Activated B cell treated with CpG ODN at 0.5 μM for 24 hours (primary cell): ENCODE measurements around the gene SLCO2A1. TPM values are rescaled to one million over a fixed set of nuclear protein-coding genes. Genes with fewer than 3 reads are reported as not detected.

Experiments
- ATAC-seq: fragments of 200-7000 bp; cut with Tn5 transposase; one replicate; pipeline ENCODE4 v1.10.0; 2021; ENCODE audit warnings: low read depth, mild to moderate bottlenecking, moderate library complexity
- CTCF ChIA-PET: fragments of 350-600 bp; sonication (Branson Sonifier 250); formaldehyde crosslinking; loops from one replicate; lab custom pipeline; 2021; ENCODE audit warnings: antibody characterized with exemption; lab: Charles Lee
- POLR2A ChIA-PET: fragments of 350-600 bp; sonication (Branson Sonifier 250); formaldehyde crosslinking; loops from one replicate; lab custom pipeline; 2021; ENCODE audit warnings: antibody characterized with exemption; lab: Charles Lee
- DNase-seq: peaks from one replicate; pipeline ENCODE4 v3.0.0; 2022
- H3K27ac Mint-ChIP-seq: one replicate; pipeline ENCODE4 v1.8.0; 2020; ENCODE audit warnings: mixed read lengths
- H3K27me3 Mint-ChIP-seq: one replicate; pipeline ENCODE4 v1.8.0; 2021; ENCODE audit warnings: mixed read lengths
- H3K36me3 Mint-ChIP-seq: one replicate; pipeline ENCODE4 v1.8.0; 2021; ENCODE audit warnings: low read depth, mixed read lengths
- H3K4me1 Mint-ChIP-seq: one replicate; pipeline ENCODE4 v1.8.0; 2021; ENCODE audit warnings: mixed read lengths
- H3K4me3 Mint-ChIP-seq: one replicate; pipeline ENCODE4 v1.8.0; 2020; ENCODE audit warnings: mild to moderate bottlenecking, mixed read lengths
- H3K9me3 Mint-ChIP-seq: one replicate; pipeline ENCODE4 v1.8.0; 2020; ENCODE audit warnings: mixed read lengths
- intact Hi-C: fragments of 100-400 bp; cut with micrococcal nuclease; formaldehyde crosslinking; loops from one replicate; pipeline ENCODE4 v1.15.1; 2024
- total RNA-seq: library from RNA; stranded (reverse); gene quantifications from 2 replicates; pipeline ENCODE4 v1.2.3, GENCODE V29; 2022
- TF ChIP-seq, protein P1 (sequence below): fragments of 200-600 bp; IDR thresholded peaks from one replicate; pipeline ENCODE4 v1.8.0; 2022; ENCODE audit warnings: antibody characterized with exemption, mild to moderate bottlenecking

Gene SLCO2A1
- total RNA-seq, 1 donor from 2014 or later = not detected

- Mint-ChIP-seq H3K4me3 (no peak overlapping the region), H3K9me3 (no peaks in the 10 kb centered on the region), H3K4me1 (no peaks in the 10 kb centered on the region), H3K36me3 (no peaks in the 10 kb centered on the region), H3K27me3 (peaks cover 3% of the 10 kb centered on the region), H3K27ac (no peak overlapping the region)
- DNase-seq = no peak
- no peak for ATAC-seq
- POLR2A ChIA-PET = no interaction called here
- CTCF ChIA-PET = no interaction called here
- TF ChIP-seq, protein P1, sequence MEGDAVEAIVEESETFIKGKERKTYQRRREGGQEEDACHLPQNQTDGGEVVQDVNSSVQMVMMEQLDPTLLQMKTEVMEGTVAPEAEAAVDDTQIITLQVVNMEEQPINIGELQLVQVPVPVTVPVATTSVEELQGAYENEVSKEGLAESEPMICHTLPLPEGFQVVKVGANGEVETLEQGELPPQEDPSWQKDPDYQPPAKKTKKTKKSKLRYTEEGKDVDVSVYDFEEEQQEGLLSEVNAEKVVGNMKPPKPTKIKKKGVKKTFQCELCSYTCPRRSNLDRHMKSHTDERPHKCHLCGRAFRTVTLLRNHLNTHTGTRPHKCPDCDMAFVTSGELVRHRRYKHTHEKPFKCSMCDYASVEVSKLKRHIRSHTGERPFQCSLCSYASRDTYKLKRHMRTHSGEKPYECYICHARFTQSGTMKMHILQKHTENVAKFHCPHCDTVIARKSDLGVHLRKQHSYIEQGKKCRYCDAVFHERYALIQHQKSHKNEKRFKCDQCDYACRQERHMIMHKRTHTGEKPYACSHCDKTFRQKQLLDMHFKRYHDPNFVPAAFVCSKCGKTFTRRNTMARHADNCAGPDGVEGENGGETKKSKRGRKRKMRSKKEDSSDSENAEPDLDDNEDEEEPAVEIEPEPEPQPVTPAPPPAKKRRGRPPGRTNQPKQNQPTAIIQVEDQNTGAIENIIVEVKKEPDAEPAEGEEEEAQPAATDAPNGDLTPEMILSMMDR = no peak
- intact Hi-C loops = no loop called here
These were observed 76.4 kb downstream of the SLCO2A1 start for GRCh38 chr3:133953297-133953696.

- POLR2A ChIA-PET = no interaction called here
- intact Hi-C loops = loop anchor here (1.0 kb wide), 1 partner anchor 41 kb away; no protein-coding TSS in a partner anchor
- no peak overlapping the region for H3K27ac Mint-ChIP-seq
- ATAC-seq (no peak), DNase-seq (no peak)
- CTCF ChIA-PET = no interaction called here
- no peaks in the 10 kb centered on the region for H3K27me3 Mint-ChIP-seq
- H3K4me1 Mint-ChIP-seq = no peaks in the 10 kb centered on the region
- H3K4me3 Mint-ChIP-seq = no peak overlapping the region
- TF ChIP-seq, protein P1 = no peak
- H3K9me3 Mint-ChIP-seq = no peaks in the 10 kb centered on the region
- H3K36me3 Mint-ChIP-seq = no peaks in the 10 kb centered on the region
These were observed 80.3 kb downstream of the SLCO2A1 start for GRCh38 chr3:133949438-133949837.

GRCh38 chr3:133948996-133949395 is 80.7 kb downstream of the SLCO2A1 start:
- CTCF ChIA-PET = no interaction called here
- Mint-ChIP-seq H3K27ac (no peak overlapping the region), H3K4me3 (no peak overlapping the region), H3K36me3 (no peaks in the 10 kb centered on the region), H3K4me1 (no peaks in the 10 kb centered on the region), H3K27me3 (no peaks in the 10 kb centered on the region), H3K9me3 (no peaks in the 10 kb centered on the region)
- TF ChIP-seq, protein P1 = no peak
- intact Hi-C loops = loop anchor here (1.0 kb wide), 1 partner anchor 41 kb away; no protein-coding TSS in a partner anchor
- ATAC-seq (no peak), DNase-seq (no peak)
- POLR2A ChIA-PET = no interaction called here

DNA sequence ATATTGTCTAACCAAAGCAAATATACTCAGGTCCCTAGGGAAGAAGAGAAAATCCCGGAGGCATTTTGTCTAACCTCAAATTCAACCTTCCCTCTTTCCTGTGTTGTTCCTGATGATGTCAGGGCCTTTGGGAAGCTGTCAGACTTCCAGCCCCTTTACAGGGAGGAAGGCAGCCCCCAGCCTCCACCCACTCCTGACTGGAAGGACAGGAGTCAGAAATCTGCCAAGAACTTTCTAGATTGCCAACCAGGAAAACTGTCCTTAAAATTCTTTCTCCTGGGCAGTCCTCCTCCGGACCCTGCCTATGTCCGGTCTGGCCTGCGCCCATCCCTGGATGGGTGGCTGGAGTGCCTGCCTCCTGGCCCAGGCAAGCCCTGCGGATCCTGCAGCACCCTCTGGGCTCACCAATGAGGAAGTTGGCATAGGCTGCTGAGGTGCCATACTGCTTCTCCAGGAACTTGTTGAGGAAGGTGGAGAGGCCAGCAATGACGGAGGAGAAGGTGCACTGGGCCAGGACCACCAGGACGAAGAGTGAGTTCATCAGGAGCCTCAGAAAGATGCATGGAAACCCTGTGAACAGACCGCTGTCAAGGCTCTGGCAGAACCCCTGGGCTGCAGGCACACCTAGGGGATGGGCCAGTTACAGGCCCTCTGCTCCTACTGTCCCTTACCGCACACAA is 81.5 kb downstream of the SLCO2A1 start:
- TF ChIP-seq, protein P1 = no peak

GRCh38 chr3:133945381-133946095 is 84.2 kb downstream of the SLCO2A1 start:
- H3K27ac Mint-ChIP-seq = no peak overlapping the region
- no peak overlapping the region for H3K4me3 Mint-ChIP-seq
- peaks cover 4% of the 10 kb centered on the region for H3K27me3 Mint-ChIP-seq
- TF ChIP-seq, protein P1 = no peak
- H3K36me3 Mint-ChIP-seq = no peaks in the 10 kb centered on the region
- H3K4me1 Mint-ChIP-seq = peaks cover 3% of the 10 kb centered on the region
- ATAC-seq (no peak), DNase-seq (no peak)
- ChIA-PET CTCF (interaction anchor here (1.5 kb wide), 1 partner anchor 15 kb away, joined by 4 read pairs; no protein-coding TSS in a partner anchor), POLR2A (no interaction called here)
- intact Hi-C loops = no loop called here
- no peaks in the 10 kb centered on the region for H3K9me3 Mint-ChIP-seq

More for the DNA sequence above, 81.5 kb downstream of the SLCO2A1 start:
- POLR2A ChIA-PET = no interaction called here
- CTCF ChIA-PET = no interaction called here
- H3K4me1 Mint-ChIP-seq = no peaks in the 10 kb centered on the region
- H3K36me3 Mint-ChIP-seq = no peaks in the 10 kb centered on the region
- H3K9me3 Mint-ChIP-seq = no peaks in the 10 kb centered on the region
- H3K4me3 Mint-ChIP-seq = no peak overlapping the region
- no peaks in the 10 kb centered on the region for H3K27me3 Mint-ChIP-seq
- DNase-seq (no peak), ATAC-seq (no peak)
- H3K27ac Mint-ChIP-seq = no peak overlapping the region
- intact Hi-C loops = no loop called here
